ENCODE data around the gene NFYB.
A peak's percentile ranks its signal among the peaks of the same experiment; 100 is the strongest.
"Not testable (repeated sequence)": the region's sequence is repeated elsewhere in the genome, so short reads cannot be mapped to it uniquely, and the experiment has no call there.

NFYB gene

DNA sequence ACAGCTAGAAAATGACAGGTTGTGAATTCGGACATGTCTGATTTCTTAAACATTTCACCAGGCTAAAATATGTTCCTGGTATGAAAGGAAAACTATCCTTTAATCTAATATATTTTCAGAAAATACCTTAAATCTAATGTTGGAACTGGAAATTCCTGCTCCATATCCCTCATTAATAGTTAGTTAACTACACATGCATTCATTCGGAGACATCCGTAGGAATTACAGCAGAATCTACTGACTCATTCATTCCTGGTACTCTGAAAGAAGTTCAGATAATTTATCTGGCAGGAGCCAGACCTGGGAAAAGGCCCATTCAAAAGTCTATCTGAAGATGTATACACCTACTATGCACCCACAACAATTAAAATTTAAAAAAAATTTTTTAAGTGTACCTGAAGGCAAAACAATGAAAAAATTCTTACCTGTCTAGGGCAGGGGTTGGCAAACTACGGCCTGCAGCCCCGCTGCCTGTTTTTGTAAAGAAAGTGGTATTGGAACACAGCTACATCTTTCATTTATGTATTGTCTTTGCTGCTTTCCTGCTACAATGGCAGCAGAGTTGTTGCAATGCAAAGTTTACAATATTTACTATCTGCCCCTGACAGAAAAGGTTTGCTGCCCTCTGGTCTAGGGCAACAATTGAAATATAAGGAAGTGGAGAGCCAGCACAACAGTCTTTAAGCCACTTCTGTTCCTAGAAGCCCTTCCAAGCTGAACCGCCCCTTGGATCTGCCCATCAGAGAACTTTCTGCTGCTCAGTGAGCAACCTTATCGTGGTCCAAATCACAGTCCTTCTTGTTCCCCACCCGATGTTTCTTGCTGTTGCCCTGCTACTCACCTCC is 17.9 kb upstream of the NFYB start:
- no peak for DNase-seq

- DNase-seq, result no peak
These were observed 16.8 kb upstream of the NFYB start for GRCh38 chr12:104154806-104155205.

GRCh38 chr12:104154286-104154685 is 16.3 kb upstream of the NFYB start:
- no peak for DNase-seq

GRCh38 chr12:104152685-104153241 is 14.8 kb upstream of the NFYB start:
- DNase-seq, result no peak

GRCh38 chr12:104150416-104150815 is 12.4 kb upstream of the NFYB start:
- DNase-seq, result no peak

DNA sequence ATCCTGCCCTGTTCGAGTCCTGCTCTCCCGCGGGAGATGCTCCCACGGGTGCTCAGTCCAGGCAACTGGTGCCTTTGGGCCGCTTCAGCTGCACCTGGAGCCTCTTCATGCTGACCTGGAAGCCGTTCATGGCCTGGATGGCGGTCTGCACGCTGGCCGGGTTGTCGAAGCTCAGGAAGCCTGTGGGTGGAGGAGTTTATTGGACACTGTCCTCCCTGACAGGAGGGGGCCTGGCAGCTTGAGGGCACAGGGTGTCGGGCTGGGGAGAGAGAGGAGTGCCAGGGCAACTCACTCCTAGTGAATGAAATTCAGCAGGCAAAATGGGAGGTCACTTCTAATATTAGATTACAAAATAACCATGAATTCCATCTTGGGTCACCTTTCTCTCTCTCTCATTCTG is 9.3 kb upstream of the NFYB start:
- DNase-seq, result no peak

DNA sequence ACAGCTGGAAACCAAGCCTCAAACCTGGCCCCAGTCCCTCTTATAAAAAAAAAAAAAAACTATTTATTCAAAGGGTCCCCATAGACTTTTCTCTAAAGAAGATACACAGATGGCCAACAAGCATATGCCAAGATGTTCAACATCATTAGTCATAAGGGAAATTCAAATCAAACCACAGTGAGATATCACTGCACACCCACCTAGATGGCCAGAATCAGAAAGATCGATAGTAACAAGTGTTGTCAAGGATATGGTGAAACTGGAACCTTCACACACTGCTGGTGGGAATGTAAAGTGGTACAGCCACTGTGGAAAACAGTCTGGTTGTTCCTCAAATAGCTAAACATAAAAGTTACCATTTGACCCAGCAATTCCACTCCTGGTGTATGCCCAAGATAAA is 5.9 kb upstream of the NFYB start:
- DNase-seq, result no peak

- no peak for DNase-seq
These were observed 5.0 kb upstream of the NFYB start for GRCh38 chr12:104143002-104143401.

DNA sequence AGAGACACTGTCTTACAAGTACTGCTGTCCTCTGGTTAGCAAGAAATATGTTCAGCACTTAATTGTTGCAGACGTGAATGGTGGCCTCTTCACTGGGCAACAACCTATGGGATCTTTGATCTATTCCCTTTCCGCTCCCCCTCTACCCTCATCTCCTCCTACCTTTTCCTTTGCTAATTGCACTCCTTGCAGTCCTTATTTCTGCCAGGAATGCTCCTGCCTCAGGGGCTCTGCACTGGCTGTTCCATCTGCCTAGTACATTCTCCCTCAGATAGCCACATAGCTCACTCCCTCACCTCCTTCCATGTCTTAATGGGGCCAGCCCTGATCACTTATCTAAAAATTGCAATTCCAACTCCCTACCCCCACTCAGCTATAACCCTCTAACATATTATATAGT is 4.5 kb upstream of the NFYB start:
- no peak for DNase-seq

DNA sequence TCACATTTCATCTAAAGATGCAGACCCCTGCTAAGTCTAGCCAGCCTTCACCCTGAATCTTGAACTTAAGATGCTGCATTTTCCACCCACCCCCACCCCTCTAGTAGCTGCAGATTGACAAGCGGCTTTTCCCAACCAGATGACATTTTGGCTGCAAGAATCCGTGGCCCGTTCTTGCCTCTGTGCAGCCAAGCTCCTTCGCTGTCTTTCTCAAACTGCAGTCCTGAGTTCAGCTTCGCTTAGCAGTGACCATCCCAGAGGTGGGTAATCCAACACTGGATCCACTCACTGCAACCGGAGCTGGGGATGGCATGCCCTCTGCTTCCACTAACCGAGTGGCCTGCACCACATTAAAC is 765 bp upstream of the NFYB start:
- no peak for DNase-seq

DNA sequence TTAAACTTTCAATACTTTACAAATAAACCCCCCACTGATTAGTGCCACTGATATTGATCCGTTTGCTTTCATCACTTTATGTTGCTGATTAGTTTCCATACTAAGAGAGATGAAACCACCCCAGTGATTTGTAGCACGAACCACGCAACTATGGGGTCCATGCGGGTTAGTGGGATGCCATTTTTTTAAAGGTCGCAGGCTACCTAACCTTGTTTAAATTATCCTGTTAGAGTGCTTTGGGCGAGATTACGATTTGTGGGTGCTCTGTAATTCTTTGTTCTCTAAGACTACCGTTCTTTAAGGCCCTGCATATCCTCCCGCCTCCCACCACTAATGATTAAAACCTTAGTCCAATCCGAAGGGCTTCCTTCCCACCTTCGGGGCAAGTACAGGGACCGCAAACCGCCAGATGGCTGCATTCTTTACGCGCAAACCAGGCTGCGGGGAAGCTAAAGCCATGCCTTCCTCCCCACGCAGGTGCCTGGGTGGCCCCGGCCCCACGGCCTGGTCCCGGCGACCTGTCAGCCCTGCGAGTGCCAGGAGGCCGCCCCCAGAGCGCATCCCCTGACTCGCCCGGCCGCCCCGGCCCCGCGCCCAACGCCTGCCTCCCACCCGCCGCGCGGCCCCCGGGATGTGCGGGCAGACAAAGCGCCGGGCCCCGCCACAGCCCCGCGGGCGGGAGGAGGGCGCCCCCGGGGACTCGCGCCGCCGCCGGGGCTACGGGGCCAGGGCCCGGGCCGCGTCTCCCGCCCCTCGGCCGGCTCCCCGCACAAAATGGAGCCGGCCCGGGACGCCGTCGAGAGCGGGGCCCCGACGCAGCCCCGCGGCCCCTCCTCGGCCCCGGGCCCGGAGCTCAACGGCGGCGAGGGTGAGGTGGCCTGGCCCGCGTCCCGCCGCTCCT is 759 bp downstream of the NFYB start:
- DNase-seq, result peak; percentile 63

DNA sequence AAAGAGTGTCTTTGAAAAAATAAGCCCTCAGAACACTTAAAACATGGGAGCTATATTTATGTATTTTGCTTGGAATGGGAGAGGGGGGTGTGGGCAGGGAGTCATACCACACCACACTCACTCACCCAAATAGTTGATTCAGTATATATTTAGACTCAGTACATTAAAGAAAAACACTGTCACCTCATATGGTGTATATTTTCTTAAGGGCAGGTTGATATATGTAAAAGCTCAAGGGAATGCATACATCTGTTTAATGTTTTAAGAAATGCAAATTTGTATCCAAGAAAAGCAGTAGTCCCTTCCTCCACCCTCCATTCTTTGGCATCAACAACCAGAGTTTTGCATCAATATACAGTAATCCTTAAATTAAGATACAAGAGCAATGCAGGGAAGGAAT is 1.4 kb downstream of the NFYB start:
- DNase-seq, result no peak

DNA sequence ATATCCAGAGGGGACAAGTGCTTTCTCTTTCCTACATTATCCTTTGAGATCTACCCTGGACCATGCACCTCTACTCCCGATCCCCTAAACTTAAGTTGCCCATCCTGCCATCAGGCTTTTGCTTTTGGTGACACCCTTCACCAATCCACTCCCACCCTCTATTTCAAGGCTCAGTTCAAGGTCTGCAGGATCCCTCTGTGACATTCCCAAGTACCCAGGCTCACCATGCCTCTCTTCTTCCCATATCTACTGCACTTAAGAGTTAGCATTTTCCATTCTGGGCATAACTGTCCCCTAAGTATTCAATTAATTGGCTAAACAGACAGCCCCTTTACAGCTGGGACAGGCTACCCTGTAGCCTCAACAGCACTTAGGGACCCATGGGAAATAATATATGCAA is 3.1 kb downstream of the NFYB start:
- DNase-seq, result no peak

DNA sequence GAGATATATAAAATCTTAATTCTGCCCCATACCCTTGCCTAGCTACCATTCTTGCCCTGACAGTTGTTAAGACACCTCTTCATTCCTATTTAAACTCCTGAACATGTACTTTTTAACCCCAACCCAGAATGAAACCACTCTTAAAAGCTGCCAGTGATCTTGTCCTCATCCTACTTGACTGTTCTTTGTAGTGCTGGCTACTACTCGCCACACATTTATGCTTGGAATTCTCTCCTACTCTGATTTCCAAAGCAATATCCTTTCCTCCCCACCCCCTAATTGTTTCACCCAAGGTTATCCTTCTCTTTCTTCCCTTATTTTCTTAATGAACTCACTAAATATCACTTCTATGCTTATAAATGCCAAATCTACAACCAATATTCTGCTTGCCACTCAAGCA is 4.1 kb downstream of the NFYB start:
- no peak for DNase-seq

DNA sequence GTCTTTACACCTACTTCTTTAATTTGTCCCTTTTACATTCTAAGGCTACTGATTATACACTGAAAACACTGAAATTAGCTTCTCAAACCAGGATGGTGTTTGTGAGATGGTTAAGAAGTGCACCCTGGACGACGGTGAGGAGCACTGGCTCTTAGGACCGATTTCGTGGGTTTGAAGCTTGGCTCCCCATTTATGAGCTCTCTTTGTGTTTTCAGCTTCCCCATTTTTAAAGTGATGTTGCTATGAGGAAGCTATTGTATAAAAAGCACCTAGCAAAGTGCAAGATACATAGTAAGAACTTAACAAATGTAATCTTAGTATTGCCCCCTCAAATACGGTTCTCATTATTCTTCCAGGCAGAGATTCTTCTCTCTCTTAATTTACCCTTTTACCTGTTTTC is 4.7 kb downstream of the NFYB start:
- no peak for DNase-seq

- DNase-seq, result no peak
These were observed 5.6 kb downstream of the NFYB start for GRCh38 chr12:104132351-104132956.

- DNase-seq, result no peak
These were observed 6.4 kb downstream of the NFYB start for GRCh38 chr12:104131609-104132008.

- no peak for DNase-seq
These were observed 7.2 kb downstream of the NFYB start for GRCh38 chr12:104130760-104131159.

DNA sequence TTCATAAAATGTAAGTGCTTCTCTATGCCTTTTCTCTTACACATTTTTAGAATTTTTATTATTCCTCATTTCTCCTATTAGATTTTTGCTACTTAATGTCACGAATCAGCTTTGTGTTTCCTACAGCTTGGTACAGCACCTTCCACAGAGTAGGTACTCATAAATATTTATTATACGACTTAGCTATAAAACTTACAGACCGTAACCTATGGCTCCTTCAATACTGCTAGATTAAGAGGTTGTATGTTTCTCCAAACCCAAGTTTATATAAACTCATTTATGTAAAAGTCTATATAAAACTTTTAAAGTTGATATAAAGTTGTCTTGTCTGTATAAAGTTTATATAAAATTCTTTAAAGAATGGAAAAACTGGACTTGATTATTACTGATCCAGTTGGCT is 11.5 kb downstream of the NFYB start:
- no peak for DNase-seq

DNA sequence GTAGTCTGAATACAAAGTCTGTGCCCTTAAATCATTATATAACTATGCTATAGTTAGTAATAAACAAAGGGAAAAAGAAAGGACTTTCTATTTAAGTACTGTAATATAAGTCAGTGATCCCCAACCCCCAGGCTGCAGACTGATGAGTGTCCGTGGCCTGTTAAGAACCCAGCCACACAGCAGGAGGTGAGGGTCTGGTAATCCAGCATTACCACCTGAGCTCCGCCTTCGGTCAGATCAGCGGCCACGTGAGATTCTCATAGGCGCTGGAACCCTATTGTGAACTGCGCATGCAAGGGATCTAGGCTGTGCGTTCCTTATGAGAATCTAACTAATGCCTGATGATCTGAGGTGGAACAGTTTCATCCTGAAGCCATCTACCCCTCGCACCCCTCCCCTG is 15.7 kb downstream of the NFYB start:
- no peak for DNase-seq

- no peak for DNase-seq
These were observed 17.0 kb downstream of the NFYB start for GRCh38 chr12:104121001-104121400.

DNA sequence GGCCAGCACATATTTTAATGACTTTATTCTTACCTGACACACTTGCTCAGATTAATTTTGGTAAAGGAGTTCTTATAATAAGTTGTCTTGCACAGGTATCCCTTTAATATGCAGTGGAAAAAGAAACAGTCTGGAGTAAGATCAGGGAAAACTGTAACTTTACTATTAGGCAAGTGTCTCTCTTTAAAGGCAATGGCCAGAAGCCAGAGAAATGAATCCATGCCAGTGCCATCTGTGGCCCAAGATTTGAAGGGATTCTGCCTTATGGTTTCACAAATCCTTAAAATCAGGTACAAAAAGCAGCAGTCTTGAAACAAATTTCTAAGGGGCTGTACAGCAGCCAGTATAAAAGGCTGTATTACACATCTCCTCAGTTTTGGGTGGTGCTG is 22.4 kb downstream of the NFYB start:
- no peak for DNase-seq

GRCh38 chr12:104114834-104115586 is 23.0 kb downstream of the NFYB start:
- not testable (repeated sequence) for DNase-seq
